ENCODE results near the gene KCNMA1. TPM values are rescaled to one million over a fixed set of nuclear protein-coding genes. Genes with fewer than 3 reads are reported as not detected.

Gene KCNMA1
- total and polyA plus RNA-seq, 7 experiments from 2014 or later, result 0.42 TPM; not detected in 6

DNA sequence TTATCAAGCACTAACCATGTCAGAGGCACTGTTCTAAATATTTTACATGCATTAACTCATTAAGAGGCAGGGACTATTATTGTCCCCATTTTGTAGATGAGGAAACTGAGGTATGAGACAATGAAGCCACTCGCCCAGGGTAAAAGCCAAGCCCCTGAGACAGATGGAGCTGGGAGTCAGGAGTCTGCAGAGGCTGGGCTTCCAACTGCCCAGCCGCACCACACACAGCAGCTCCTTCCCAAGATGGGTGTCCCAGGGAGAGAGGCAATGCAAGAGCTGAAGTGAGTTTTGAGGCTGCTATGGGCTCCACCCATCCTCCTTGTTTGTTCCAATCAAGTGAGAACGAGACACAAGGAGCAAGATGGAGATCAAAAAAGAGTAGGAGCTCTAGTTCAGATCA is 244.2 kb downstream of the KCNMA1 start:
- DNase-seq (no peak), ATAC-seq (no peak)
- Histone ChIP-seq H3K4me3 (ENCODE audit: low read length) (no peak overlapping the region), H3K27ac (ENCODE audit: low read depth, low read length) (no peak overlapping the region), H3K36me3 (ENCODE audit: control insufficient read depth in 2 of 3, insufficient read depth in 3 of 3, low read length in 3 of 3) (no peaks in the 10 kb centered on the region), H3K9me3 (ENCODE audit: control insufficient read depth in 2 of 3, low read length in 3 of 3) (no peaks in the 10 kb centered on the region), H3K4me1 (ENCODE audit: control insufficient read depth in 2 of 2, insufficient read depth in 2 of 2, low read length in 2 of 2) (no peaks in the 10 kb centered on the region), H3K27me3 (ENCODE audit: control insufficient read depth in 2 of 2, insufficient read depth in 2 of 2, low read length in 2 of 2) (no peaks in the 10 kb centered on the region)
- no peak overlapping the region for H3K4me3 Mint-ChIP-seq
- H3K9me3 Mint-ChIP-seq, result peaks cover 0 to 2% (median 0%) of the 10 kb centered on the region in 11 donors
- H3K36me3 Mint-ChIP-seq, result no peaks in the 10 kb centered on the region
- H3K27me3 Mint-ChIP-seq, result peaks cover 0 to 11% (median 0%) of the 10 kb centered on the region in 5 donors
- intact Hi-C loops (cut with micrococcal nuclease), result loop anchor here in 1 of 2 donors (5.0 kb wide), 1 partner anchor 249 kb away; no protein-coding TSS in a partner anchor
- ChIA-PET CTCF (no interaction called here), POLR2A (no interaction called here)
- H3K4me1 Mint-ChIP-seq, result no peaks in the 10 kb centered on the region
- H3K27ac Mint-ChIP-seq, result no peak overlapping the region

DNA sequence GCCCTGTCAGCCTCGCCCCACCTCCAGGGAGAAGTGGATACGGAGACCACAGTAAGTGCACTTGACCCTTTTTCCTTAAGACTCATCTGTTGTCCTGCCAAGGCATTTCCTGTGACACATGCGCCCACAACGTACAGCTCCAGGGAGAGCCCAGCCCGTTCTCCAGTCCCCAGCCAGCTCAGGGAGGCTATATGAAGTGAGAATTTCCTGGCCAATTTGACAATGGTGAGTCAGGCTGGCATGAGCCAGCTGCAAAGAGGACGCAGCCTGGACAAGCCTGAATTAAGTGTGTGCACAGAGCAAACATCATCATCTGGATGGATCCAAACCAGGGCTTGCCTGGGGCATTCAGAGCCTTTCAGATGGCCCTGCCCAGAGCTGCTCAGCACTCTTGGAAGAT is 244.8 kb downstream of the KCNMA1 start:
- no peaks in the 10 kb centered on the region for H3K9me3 ChIP-seq (ENCODE audit: control insufficient read depth in 2 of 3, low read length in 3 of 3)
- H3K4me1 ChIP-seq (ENCODE audit: control insufficient read depth in 2 of 2, insufficient read depth in 2 of 2, low read length in 2 of 2), result no peaks in the 10 kb centered on the region
- Mint-ChIP-seq H3K27me3 (peaks cover 0 to 11% (median 4%) of the 10 kb centered on the region in 5 donors), H3K4me1 (no peaks in the 10 kb centered on the region), H3K27ac (no peak overlapping the region), H3K9me3 (peaks cover 0 to 2% (median 0%) of the 10 kb centered on the region in 11 donors), H3K4me3 (no peak overlapping the region), H3K36me3 (no peaks in the 10 kb centered on the region)
- no peaks in the 10 kb centered on the region for H3K36me3 ChIP-seq (ENCODE audit: control insufficient read depth in 2 of 3, insufficient read depth in 3 of 3, low read length in 3 of 3)
- no peak for DNase-seq
- intact Hi-C loops (cut with micrococcal nuclease), result loop anchor here in 1 of 2 donors (5.0 kb wide), 1 partner anchor 249 kb away; no protein-coding TSS in a partner anchor
- H3K27me3 ChIP-seq (ENCODE audit: control insufficient read depth in 2 of 2, insufficient read depth in 2 of 2, low read length in 2 of 2), result no peaks in the 10 kb centered on the region
- no peak overlapping the region for H3K27ac ChIP-seq (ENCODE audit: low read depth, low read length)
- ChIA-PET POLR2A (no interaction called here), CTCF (no interaction called here)
- no peak for ATAC-seq
- H3K4me3 ChIP-seq (ENCODE audit: low read length), result no peak overlapping the region

GRCh38 chr10:77392236-77392721 is 245.3 kb downstream of the KCNMA1 start:
- Mint-ChIP-seq H3K27ac (no peak overlapping the region), H3K27me3 (peaks cover 0 to 11% (median 6%) of the 10 kb centered on the region in 5 donors), H3K9me3 (peaks cover 0 to 2% (median 0%) of the 10 kb centered on the region in 11 donors), H3K36me3 (no peaks in the 10 kb centered on the region), H3K4me1 (no peaks in the 10 kb centered on the region), H3K4me3 (no peak overlapping the region)
- ChIA-PET POLR2A (no interaction called here), CTCF (no interaction called here)
- DNase-seq, result no peak
- H3K4me1 ChIP-seq (ENCODE audit: control insufficient read depth in 2 of 2, insufficient read depth in 2 of 2, low read length in 2 of 2), result no peaks in the 10 kb centered on the region
- H3K27ac ChIP-seq (ENCODE audit: low read depth, low read length), result no peak overlapping the region
- intact Hi-C loops (cut with micrococcal nuclease), result loop anchor here in 1 of 2 donors (5.0 kb wide), 1 partner anchor 250 kb away; no protein-coding TSS in a partner anchor
- H3K27me3 ChIP-seq (ENCODE audit: control insufficient read depth in 2 of 2, insufficient read depth in 2 of 2, low read length in 2 of 2), result no peaks in the 10 kb centered on the region
- ATAC-seq, result no peak
- no peaks in the 10 kb centered on the region for H3K9me3 ChIP-seq (ENCODE audit: control insufficient read depth in 2 of 3, low read length in 3 of 3)
- no peaks in the 10 kb centered on the region for H3K36me3 ChIP-seq (ENCODE audit: control insufficient read depth in 2 of 3, insufficient read depth in 3 of 3, low read length in 3 of 3)
- H3K4me3 ChIP-seq (ENCODE audit: low read length), result no peak overlapping the region

DNA sequence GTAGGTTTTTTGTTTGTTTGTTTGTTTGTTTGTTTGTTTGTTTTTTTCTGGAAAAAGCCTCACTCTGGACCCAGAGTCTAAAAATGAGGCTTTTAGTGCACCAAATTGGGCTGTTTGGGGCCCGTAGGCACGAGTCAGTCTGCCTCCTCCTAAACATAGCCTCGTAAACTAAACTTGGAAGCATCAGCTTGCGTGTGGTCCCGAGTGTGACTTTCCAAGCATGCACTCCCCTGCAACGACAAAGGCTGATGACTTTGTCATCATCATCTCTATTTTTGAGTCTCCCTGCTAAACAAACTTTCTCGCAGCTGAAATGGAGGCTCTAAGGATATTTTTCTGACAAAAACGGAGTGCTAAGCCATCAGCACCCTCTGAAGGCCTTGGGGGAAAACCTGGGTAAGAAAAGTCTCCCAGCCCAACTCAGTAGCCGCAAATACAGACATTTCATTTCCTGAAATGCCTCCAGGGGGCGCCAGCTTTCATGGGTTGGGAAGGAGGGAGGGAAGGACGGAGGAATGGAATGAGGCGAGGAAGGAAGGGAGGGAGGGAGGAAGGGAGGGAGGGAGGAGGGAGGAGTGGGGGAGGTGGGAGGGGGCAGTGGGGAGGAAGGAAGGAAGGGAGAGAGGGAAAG is 245.9 kb downstream of the KCNMA1 start:
- CTCF ChIA-PET, result no interaction called here
- peaks cover 0 to 11% (median 7%) of the 10 kb centered on the region in 5 donors for H3K27me3 Mint-ChIP-seq
- no peak overlapping the region for H3K27ac Mint-ChIP-seq
- H3K4me1 ChIP-seq (ENCODE audit: control insufficient read depth in 2 of 2, insufficient read depth in 2 of 2, low read length in 2 of 2), result no peaks in the 10 kb centered on the region
- no peak overlapping the region for H3K27ac ChIP-seq (ENCODE audit: low read depth, low read length)
- H3K36me3 Mint-ChIP-seq, result no peaks in the 10 kb centered on the region
- H3K4me1 Mint-ChIP-seq, result peaks cover 0 to 3% (median 0%) of the 10 kb centered on the region in 7 donors
- POLR2A ChIA-PET, result no interaction called here
- DNase-seq (peak in 1 of 9 donors; percentile 34), ATAC-seq (no peak)
- no peaks in the 10 kb centered on the region for H3K36me3 ChIP-seq (ENCODE audit: control insufficient read depth in 2 of 3, insufficient read depth in 3 of 3, low read length in 3 of 3)
- H3K4me3 Mint-ChIP-seq, result no peak overlapping the region
- H3K9me3 Mint-ChIP-seq, result peaks cover 0 to 2% (median 0%) of the 10 kb centered on the region in 11 donors
- intact Hi-C loops (cut with micrococcal nuclease), result loop anchor here in 1 of 2 donors (5.0 kb wide), 1 partner anchor 251 kb away; no protein-coding TSS in a partner anchor
- H3K4me3 ChIP-seq (ENCODE audit: low read length), result no peak overlapping the region
- no peaks in the 10 kb centered on the region for H3K27me3 ChIP-seq (ENCODE audit: control insufficient read depth in 2 of 2, insufficient read depth in 2 of 2, low read length in 2 of 2)
- no peaks in the 10 kb centered on the region for H3K9me3 ChIP-seq (ENCODE audit: control insufficient read depth in 2 of 3, low read length in 3 of 3)

DNA sequence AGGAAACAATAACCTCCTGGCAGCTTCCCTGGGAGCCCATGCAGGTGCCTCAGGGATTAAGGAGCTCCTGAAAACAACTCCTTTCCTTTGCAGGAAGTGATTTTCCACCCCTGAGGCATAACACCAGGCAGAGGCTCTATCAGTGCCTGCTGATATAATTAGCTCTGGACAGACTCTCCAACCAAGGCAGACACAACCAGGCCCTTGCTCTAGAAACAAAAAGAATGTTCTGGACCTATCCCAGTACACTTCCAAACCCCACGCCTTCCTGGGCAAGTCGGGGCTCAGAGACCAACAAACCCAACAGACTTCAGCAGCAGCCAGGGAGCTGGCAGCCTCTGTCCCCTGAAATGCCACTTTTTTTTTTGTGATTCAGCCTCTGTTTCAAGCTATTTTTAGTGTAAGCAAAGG is 247.1 kb downstream of the KCNMA1 start:
- Histone ChIP-seq H3K27me3 (ENCODE audit: control insufficient read depth in 2 of 2, insufficient read depth in 2 of 2, low read length in 2 of 2) (no peaks in the 10 kb centered on the region), H3K36me3 (ENCODE audit: control insufficient read depth in 2 of 3, insufficient read depth in 3 of 3, low read length in 3 of 3) (no peaks in the 10 kb centered on the region), H3K4me3 (ENCODE audit: low read length) (no peak overlapping the region), H3K4me1 (ENCODE audit: control insufficient read depth in 2 of 2, insufficient read depth in 2 of 2, low read length in 2 of 2) (no peaks in the 10 kb centered on the region), H3K27ac (ENCODE audit: low read depth, low read length) (no peak overlapping the region), H3K9me3 (ENCODE audit: control insufficient read depth in 2 of 3, low read length in 3 of 3) (no peaks in the 10 kb centered on the region)
- Mint-ChIP-seq H3K4me3 (no peak overlapping the region), H3K4me1 (peaks cover 0 to 5% (median 0%) of the 10 kb centered on the region in 7 donors), H3K36me3 (no peaks in the 10 kb centered on the region), H3K27ac (no peak overlapping the region), H3K27me3 (peaks cover 0 to 14% (median 8%) of the 10 kb centered on the region in 5 donors), H3K9me3 (peaks cover 0 to 2% (median 0%) of the 10 kb centered on the region in 11 donors)
- intact Hi-C loops (cut with micrococcal nuclease), result loop anchor here in 1 of 2 donors (5.0 kb wide), 1 partner anchor 252 kb away; no protein-coding TSS in a partner anchor
- POLR2A ChIA-PET, result no interaction called here
- no peak for ATAC-seq
- CTCF ChIA-PET, result no interaction called here
- DNase-seq, result no peak

GRCh38 chr10:77388571-77389100 is 249.0 kb downstream of the KCNMA1 start:
- Histone ChIP-seq H3K27ac (ENCODE audit: low read depth, low read length) (no peak overlapping the region), H3K27me3 (ENCODE audit: control insufficient read depth in 2 of 2, insufficient read depth in 2 of 2, low read length in 2 of 2) (no peaks in the 10 kb centered on the region), H3K4me1 (ENCODE audit: control insufficient read depth in 2 of 2, insufficient read depth in 2 of 2, low read length in 2 of 2) (no peaks in the 10 kb centered on the region), H3K9me3 (ENCODE audit: control insufficient read depth in 2 of 3, low read length in 3 of 3) (no peaks in the 10 kb centered on the region), H3K4me3 (ENCODE audit: low read length) (no peak overlapping the region), H3K36me3 (ENCODE audit: control insufficient read depth in 2 of 3, insufficient read depth in 3 of 3, low read length in 3 of 3) (no peaks in the 10 kb centered on the region)
- no peak overlapping the region for H3K4me3 Mint-ChIP-seq
- no peaks in the 10 kb centered on the region for H3K36me3 Mint-ChIP-seq
- intact Hi-C loops (cut with micrococcal nuclease), result no loop called here
- POLR2A ChIA-PET, result no interaction called here
- peaks cover 0 to 5% (median 0%) of the 10 kb centered on the region in 7 donors for H3K4me1 Mint-ChIP-seq
- H3K27ac Mint-ChIP-seq, result no peak overlapping the region
- DNase-seq (no peak), ATAC-seq (no peak)
- CTCF ChIA-PET, result interaction anchor here (0.6 kb wide), 1 partner anchor 226 kb away, joined by 3 read pairs; no protein-coding TSS in a partner anchor
- H3K9me3 Mint-ChIP-seq, result no peaks in the 10 kb centered on the region
- peaks cover 0 to 17% (median 8%) of the 10 kb centered on the region in 5 donors for H3K27me3 Mint-ChIP-seq

Measured in naive thymus-derived CD4-positive, alpha-beta T cell (primary cell).